NB4 (cell line): Measurements from ENCODE around the gene OCSTAMP.

Source experiments
- POLR2A ChIP-seq: IDR thresholded peaks from 2 replicates; pipeline ENCODE4 v1.6.1; 2011; ENCODE audit warnings: mild to moderate bottlenecking; ENCODE audit not compliant: insufficient read length; ENCODE audit errors: extremely low read depth
- TF ChIP-seq, protein P1 (sequence below): IDR thresholded peaks from one replicate; pipeline ENCODE4 v1.5.1; 2012; ENCODE audit warnings: low read depth, low read length

DNA sequence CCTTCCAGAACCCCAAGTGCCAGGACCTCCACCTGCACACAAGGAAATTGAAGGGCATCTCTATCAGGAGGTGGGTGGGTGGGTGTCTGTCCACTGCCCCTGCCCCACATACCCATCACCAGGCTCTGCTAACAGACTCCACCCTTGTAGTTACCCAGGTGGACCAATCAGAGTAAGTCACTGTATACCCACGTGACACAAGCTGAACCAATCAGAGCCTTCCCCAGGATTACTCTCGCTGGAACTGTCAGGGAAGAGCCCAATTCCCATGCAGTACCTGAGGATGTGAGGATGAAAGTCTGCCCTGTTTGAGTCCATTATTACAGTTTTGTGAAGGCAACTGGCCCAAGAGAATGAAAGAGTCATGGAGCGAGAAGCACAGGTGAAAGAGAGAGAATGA lies 4.2 kb downstream of the OCSTAMP start:
- TF ChIP-seq POLR2A, result no peak
- TF ChIP-seq, protein P1, sequence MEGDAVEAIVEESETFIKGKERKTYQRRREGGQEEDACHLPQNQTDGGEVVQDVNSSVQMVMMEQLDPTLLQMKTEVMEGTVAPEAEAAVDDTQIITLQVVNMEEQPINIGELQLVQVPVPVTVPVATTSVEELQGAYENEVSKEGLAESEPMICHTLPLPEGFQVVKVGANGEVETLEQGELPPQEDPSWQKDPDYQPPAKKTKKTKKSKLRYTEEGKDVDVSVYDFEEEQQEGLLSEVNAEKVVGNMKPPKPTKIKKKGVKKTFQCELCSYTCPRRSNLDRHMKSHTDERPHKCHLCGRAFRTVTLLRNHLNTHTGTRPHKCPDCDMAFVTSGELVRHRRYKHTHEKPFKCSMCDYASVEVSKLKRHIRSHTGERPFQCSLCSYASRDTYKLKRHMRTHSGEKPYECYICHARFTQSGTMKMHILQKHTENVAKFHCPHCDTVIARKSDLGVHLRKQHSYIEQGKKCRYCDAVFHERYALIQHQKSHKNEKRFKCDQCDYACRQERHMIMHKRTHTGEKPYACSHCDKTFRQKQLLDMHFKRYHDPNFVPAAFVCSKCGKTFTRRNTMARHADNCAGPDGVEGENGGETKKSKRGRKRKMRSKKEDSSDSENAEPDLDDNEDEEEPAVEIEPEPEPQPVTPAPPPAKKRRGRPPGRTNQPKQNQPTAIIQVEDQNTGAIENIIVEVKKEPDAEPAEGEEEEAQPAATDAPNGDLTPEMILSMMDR, result no peak
